Neuronal stem cell (in vitro differentiated cells): ENCODE data around the gene GALNS.

Experiments
- DNase-seq: peaks from one replicate; pipeline ENCODE4 v3.0.0-alpha.2; 2013; ENCODE audit warnings: low spot score
- H2AFZ ChIP-seq: one replicate; pipeline ENCODE4 v1.6.1; 2013; ENCODE audit warnings: mild to moderate bottlenecking, low read length, inconsistent platforms
- H2AK5ac ChIP-seq: 2 replicates; pipeline ENCODE4 v1.6.1; 2013; ENCODE audit warnings: low read depth, mild to moderate bottlenecking, inconsistent platforms, low read length, moderate library complexity, mixed read lengths
- H2BK120ac ChIP-seq: 2 replicates; pipeline ENCODE4 v1.6.1; 2013; ENCODE audit warnings: low read depth, mild to moderate bottlenecking, inconsistent platforms, low read length, moderate library complexity, mixed read lengths
- H2BK12ac ChIP-seq: one replicate; pipeline ENCODE4 v1.6.1; 2013; ENCODE audit warnings: low read length, inconsistent platforms
- H2BK15ac ChIP-seq: 2 replicates; pipeline ENCODE4 v1.6.1; 2013; ENCODE audit warnings: mild to moderate bottlenecking, low read length, inconsistent platforms, mixed read lengths
- H2BK5ac ChIP-seq: one replicate; pipeline ENCODE4 v1.6.1; 2013; ENCODE audit warnings: inconsistent platforms, mild to moderate bottlenecking, low read length, moderate library complexity
- H3K14ac ChIP-seq: one replicate; pipeline ENCODE4 v1.6.1; 2013; ENCODE audit warnings: low read length, inconsistent platforms
- H3K18ac ChIP-seq: 2 replicates; pipeline ENCODE4 v1.6.1; 2013; ENCODE audit warnings: low read length, inconsistent platforms
- H3K23ac ChIP-seq: 2 replicates; pipeline ENCODE4 v1.6.1; 2013; ENCODE audit warnings: low read depth, mild to moderate bottlenecking, mixed read lengths, low read length, inconsistent platforms; ENCODE audit not compliant: poor library complexity
- H3K27ac ChIP-seq: replicated peaks from 3 replicates; pipeline ENCODE4 v1.5.1; 2013; ENCODE audit warnings: low read length, inconsistent platforms
- H3K27me3 ChIP-seq, 3 experiments: 2 replicates each; pipeline ENCODE4 v1.6.1; 2013; ENCODE audit warnings: low read length in 3 of 3, mild to moderate bottlenecking in 2 of 3, inconsistent platforms in 1 of 3, low read depth in 1 of 3, mixed read lengths in 1 of 3, moderate library complexity in 1 of 3; ENCODE audit not compliant: control insufficient read depth in 3 of 3, insufficient read depth in 3 of 3
- H3K36me3 ChIP-seq, 2 donors: replicated peaks in 1 of 2; 2 replicates each; pipeline ENCODE4 v1.6.1; 2013; ENCODE audit warnings: low read length in 2 of 2; ENCODE audit not compliant: control insufficient read depth in 2 of 2, insufficient read depth in 2 of 2
- H3K4ac ChIP-seq: 2 replicates; pipeline ENCODE4 v1.6.1; 2013; ENCODE audit warnings: inconsistent platforms, mild to moderate bottlenecking, low read length, moderate library complexity
- H3K4me1 ChIP-seq, 2 donors: 1 replicate in 1 of 2; 2 replicates in 1 of 2; pipeline ENCODE4 v1.6.1; 2013; ENCODE audit warnings: low read length in 2 of 2, low read depth in 1 of 2; ENCODE audit not compliant: control insufficient read depth in 2 of 2, insufficient read depth in 1 of 2
- H3K4me2 ChIP-seq: one replicate; pipeline ENCODE4 v1.6.1; 2013; ENCODE audit warnings: mild to moderate bottlenecking, low read length, inconsistent platforms; ENCODE audit not compliant: insufficient read depth, poor library complexity, severe bottlenecking
- H3K4me3 ChIP-seq, 2 donors: 2 replicates each; pipeline ENCODE4 v1.5.1; 2013; ENCODE audit warnings: low read length in 2 of 2, mild to moderate bottlenecking in 2 of 2, inconsistent platforms in 1 of 2, moderate library complexity in 1 of 2
- H3K79me1 ChIP-seq: one replicate; pipeline ENCODE4 v1.6.1; 2013; ENCODE audit warnings: low read depth, mild to moderate bottlenecking, inconsistent platforms, low read length, moderate library complexity
- H3K9ac ChIP-seq: one replicate; pipeline ENCODE4 v1.6.1; 2013; ENCODE audit warnings: mild to moderate bottlenecking, low read depth, low read length, inconsistent platforms; ENCODE audit not compliant: poor library complexity
- H3K9me3 ChIP-seq, 2 donors: replicated peaks in 1 of 2; 2 replicates each; pipeline versions ENCODE3 to v1.6.1; 2013; ENCODE audit warnings: low read length in 2 of 2, mild to moderate bottlenecking in 2 of 2, inconsistent platforms in 1 of 2, low read depth in 1 of 2, mixed read lengths in 1 of 2, moderate library complexity in 1 of 2; ENCODE audit not compliant: control insufficient read depth in 2 of 2, insufficient read depth in 1 of 2
- H4K8ac ChIP-seq: one replicate; pipeline ENCODE4 v1.6.1; 2013; ENCODE audit warnings: low read depth, mild to moderate bottlenecking, inconsistent platforms, low read length, moderate library complexity
- H4K91ac ChIP-seq: one replicate; pipeline ENCODE4 v1.6.1; 2013; ENCODE audit warnings: low read length, low read depth, mild to moderate bottlenecking, inconsistent platforms; ENCODE audit not compliant: poor library complexity
- WGBS, 2 donors: extraction: QIAGEN DNeasy Blood & Tissue Kit; methylation state at CpG; one replicate each; pipeline ENCODE4 v1.1.7; 2013; ENCODE audit warnings: missing lambda C conversion rate in 2 of 2, mixed read lengths in 1 of 2; ENCODE audit not compliant: insufficient read length in 2 of 2, insufficient replicate concordance in 1 of 2; ENCODE audit errors: extremely low coverage in 2 of 2; 5-methylcytosine and 5-hydroxymethylcytosine counted together

Gene GALNS

DNA sequence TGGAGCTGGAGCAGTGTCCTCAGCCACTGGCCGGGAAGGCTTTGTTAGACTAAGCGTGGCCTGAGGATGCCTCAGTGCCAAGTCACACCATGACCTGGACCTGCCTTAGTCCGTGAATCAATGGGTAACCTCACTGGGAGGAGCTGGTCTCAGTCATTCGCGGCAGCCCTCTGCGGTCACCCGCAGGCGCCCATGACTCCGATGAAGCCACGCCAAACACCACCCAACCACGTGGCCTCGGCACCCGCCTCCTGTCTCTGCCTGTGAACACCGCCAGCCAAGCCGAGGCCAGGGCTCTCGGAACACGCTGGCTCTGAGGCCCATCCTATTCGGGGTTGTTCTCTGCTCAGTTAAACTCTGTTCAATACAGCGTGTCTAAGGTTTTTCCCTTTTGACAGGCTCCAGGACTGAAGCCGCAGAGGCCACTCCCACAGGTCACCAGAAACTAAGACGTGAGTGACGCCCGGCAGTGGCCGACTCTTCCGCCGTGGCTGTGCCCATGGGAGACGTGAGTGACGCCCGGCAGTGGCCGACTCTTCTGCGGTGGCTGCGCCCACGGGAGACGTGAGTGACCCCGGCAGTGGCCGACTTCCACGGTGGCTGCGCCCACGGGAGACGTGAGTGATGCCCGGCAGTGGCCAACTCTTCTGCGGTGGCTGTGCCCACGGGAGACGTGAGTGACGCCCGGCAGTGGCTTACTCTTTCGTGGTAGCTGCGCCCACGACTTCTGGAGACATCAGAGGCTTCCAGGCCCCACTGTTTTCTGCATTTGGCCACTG is 26.6 kb upstream of the GALNS start:
- Histone ChIP-seq H2BK120ac (no peak overlapping the region), H3K4ac (no peak overlapping the region), H2AFZ (no peak overlapping the region), H3K27me3 (peaks cover 0 to 13% (median 12%) of the 10 kb centered on the region in 3 experiments), H3K4me2 (no peak overlapping the region), H3K9ac (peak overlapping the region; percentile 50), H2AK5ac (peak overlapping the region; percentile 10), H3K14ac (peak overlapping the region; percentile 38), H3K27ac (no peak overlapping the region), H2BK12ac (no peak overlapping the region), H4K91ac (peak overlapping the region; percentile 43), H4K8ac (no peak overlapping the region), H3K18ac (peak overlapping the region; percentile 27), H3K23ac (peak overlapping the region; percentile 96), H3K4me3 (no peak overlapping the region), H2BK15ac (peak overlapping the region; percentile 58), H3K4me1 (peaks cover 16 to 19% of the 10 kb centered on the region in 2 donors), H3K79me1 (peaks cover 11% of the 10 kb centered on the region), H3K36me3 (no peaks in the 10 kb centered on the region), H2BK5ac (peak overlapping the region; percentile 24), H3K9me3 (peaks cover 0 to 4% of the 10 kb centered on the region in 2 donors)
- no CpG with 5 or more reads among the region's 49 CpGs for WGBS, 2 donors
- no peak for DNase-seq

DNA sequence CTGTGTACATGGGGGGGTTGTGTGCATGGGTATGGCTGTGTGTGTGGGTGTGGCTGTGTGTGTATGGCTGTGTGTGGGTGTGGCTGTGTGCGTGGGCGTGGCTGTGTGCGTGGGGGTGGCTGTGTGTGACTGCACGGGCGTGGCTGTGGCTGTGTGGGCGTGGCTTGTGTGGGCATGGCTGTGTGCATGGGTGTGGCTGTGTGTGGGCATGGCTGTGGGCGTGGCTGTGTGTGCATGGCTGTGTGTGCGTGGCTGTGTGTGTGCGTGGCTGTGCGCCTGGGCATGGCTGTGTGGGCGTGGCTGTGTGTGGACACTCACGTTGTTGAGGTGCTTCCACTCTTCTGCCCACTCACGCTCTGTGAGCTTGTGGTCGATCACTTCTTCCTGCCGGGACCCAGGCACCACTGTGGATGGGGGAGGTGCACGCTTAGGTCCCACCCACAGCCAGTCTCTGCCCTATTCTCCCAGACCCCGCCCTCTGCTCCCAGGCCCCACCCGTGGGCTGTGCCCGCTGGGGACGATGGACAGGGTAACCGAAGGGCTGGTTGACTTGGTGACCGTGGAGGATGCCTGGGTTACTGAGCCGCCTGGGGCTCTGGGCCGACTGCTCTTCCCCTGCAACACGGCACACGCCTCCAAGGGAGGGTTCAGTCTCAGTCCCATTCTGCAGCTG is 25.7 kb upstream of the GALNS start:
- no peak overlapping the region for H2AFZ ChIP-seq
- H3K18ac ChIP-seq, result peak overlapping the region; percentile 65
- no peaks in the 10 kb centered on the region for H3K36me3 ChIP-seq
- peak overlapping the region; percentile 84 for H2AK5ac ChIP-seq
- WGBS, 2 donors, result no CpG with 5 or more reads among the region's 26 CpGs
- H3K4me2 ChIP-seq, result no peak overlapping the region
- H3K27me3 ChIP-seq, result peaks cover 0 to 19% (median 13%) of the 10 kb centered on the region in 3 experiments
- peak overlapping the region; percentile 53 for H3K4ac ChIP-seq
- peak overlapping the region; percentile 90 for H2BK12ac ChIP-seq
- H3K23ac ChIP-seq, result peak overlapping the region; percentile 96
- H3K4me1 ChIP-seq, result peaks cover 16 to 19% of the 10 kb centered on the region in 2 donors
- peaks cover 0 to 4% of the 10 kb centered on the region in 2 donors for H3K9me3 ChIP-seq
- peak overlapping the region; percentile 72 for H2BK120ac ChIP-seq
- H3K4me3 ChIP-seq, result peak overlapping the region in 1 of 2 donors; percentile 49
- peak overlapping the region; percentile 4 for H3K9ac ChIP-seq
- no peak overlapping the region for H3K27ac ChIP-seq
- H2BK5ac ChIP-seq, result peak overlapping the region; percentile 24
- peak overlapping the region; percentile 99 for H4K91ac ChIP-seq
- H2BK15ac ChIP-seq, result peak overlapping the region; percentile 58
- peaks cover 10% of the 10 kb centered on the region for H3K79me1 ChIP-seq
- peak overlapping the region; percentile 89 for H3K14ac ChIP-seq
- no peak for DNase-seq
- peak overlapping the region; percentile 48 for H4K8ac ChIP-seq

DNA sequence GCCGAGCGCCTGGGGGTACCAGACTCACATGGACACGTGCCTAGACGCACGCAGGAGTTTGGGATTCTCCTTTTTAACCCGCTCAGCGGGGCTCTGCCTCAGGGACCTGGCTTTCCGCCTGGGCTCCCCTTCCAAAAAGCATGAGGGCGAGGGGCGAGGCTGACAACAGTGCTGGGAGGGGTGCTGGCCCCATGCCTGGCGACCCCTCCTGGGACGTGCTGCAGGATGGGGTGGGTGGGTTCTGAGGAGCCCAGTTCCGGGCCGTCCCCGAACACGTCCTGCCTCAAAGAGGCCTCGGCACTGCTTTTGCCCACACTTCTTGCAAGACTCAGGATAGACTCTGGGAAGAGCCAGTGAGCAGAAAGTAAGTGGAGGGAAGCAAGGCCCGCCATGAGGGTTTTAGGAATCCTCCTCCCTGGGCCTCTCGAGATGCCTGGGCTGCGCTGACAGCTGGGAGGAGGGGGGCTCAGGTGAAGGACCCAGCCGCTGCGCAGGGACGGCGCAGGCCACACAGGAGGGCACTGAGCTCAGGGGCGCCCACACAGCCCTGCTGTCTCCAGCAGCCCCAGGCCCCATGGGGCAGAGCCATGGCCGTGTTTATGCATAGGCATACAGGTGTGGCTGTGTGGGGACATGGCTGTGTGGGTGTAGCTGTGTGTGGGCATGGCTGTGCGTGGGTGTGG is 25.1 kb upstream of the GALNS start:
- no peak overlapping the region for H3K27ac ChIP-seq
- H3K9me3 ChIP-seq, result peaks cover 0 to 4% of the 10 kb centered on the region in 2 donors
- DNase-seq, result no peak
- WGBS, 2 donors, result no CpG with 5 or more reads among the region's 27 CpGs
- H3K4ac ChIP-seq, result peak overlapping the region; percentile 84
- peak overlapping the region; percentile 99 for H4K91ac ChIP-seq
- peaks cover 0 to 23% (median 13%) of the 10 kb centered on the region in 3 experiments for H3K27me3 ChIP-seq
- peak overlapping the region; percentile 62 for H2BK15ac ChIP-seq
- peak overlapping the region; percentile 89 for H3K14ac ChIP-seq
- peak overlapping the region; percentile 77 for H3K9ac ChIP-seq
- peak overlapping the region; percentile 53 for H2BK5ac ChIP-seq
- H3K36me3 ChIP-seq, result no peaks in the 10 kb centered on the region
- peak overlapping the region; percentile 84 for H2AK5ac ChIP-seq
- H2BK12ac ChIP-seq, result peak overlapping the region; percentile 90
- peak overlapping the region; percentile 48 for H4K8ac ChIP-seq
- peak overlapping the region; percentile 72 for H2BK120ac ChIP-seq
- H3K4me2 ChIP-seq, result no peak overlapping the region
- peaks cover 16 to 19% of the 10 kb centered on the region in 2 donors for H3K4me1 ChIP-seq
- H3K79me1 ChIP-seq, result peaks cover 9% of the 10 kb centered on the region
- H2AFZ ChIP-seq, result no peak overlapping the region
- peak overlapping the region in 1 of 2 donors; percentile 49 for H3K4me3 ChIP-seq
- H3K23ac ChIP-seq, result peak overlapping the region; percentile 96
- H3K18ac ChIP-seq, result peak overlapping the region; percentile 98
